C4-2B (cell line): ENCODE data around the gene ZNRF4.

ENCODE experiments used
- H3K27ac ChIP-seq: fragments of 450-650 bp; 2 replicates; pipeline ENCODE4 v1.5.1; 2017
- ZFX ChIP-seq: fragments of 450-650 bp; IDR thresholded peaks from 2 replicates; pipeline ENCODE4 v1.6.1; 2017
- TF ChIP-seq, protein P1 (sequence below): fragments of 450-650 bp; conservative IDR thresholded peaks from 2 replicates; pipeline ENCODE4 v1.5.1; 2017; ENCODE audit warnings: mild to moderate bottlenecking

ZNRF4 gene

DNA sequence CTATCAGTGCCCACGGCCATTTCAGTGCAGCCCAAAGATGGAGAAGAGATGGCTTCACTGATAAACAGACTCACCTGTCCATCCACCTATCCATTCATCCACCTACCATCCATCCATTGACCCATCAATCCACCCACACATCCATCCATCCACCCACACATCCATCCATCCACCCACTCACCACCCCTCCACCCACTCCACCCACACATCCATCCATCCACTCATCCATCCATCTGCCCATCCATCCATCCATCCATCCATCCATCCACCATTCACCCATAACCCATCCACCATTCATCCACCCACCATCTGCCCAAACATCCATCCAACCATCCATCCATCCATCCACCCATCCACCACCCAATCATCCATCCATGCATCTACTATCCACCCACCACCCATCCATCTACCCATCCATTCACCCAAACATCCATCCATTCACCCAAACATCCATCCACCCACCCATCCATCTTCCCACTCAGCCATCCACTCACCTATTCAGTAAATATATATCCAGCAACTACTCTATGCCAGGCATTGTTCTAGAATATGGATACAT is 31.6 kb upstream of the ZNRF4 start:
- no peak overlapping the region for H3K27ac ChIP-seq
- TF ChIP-seq, protein P1, sequence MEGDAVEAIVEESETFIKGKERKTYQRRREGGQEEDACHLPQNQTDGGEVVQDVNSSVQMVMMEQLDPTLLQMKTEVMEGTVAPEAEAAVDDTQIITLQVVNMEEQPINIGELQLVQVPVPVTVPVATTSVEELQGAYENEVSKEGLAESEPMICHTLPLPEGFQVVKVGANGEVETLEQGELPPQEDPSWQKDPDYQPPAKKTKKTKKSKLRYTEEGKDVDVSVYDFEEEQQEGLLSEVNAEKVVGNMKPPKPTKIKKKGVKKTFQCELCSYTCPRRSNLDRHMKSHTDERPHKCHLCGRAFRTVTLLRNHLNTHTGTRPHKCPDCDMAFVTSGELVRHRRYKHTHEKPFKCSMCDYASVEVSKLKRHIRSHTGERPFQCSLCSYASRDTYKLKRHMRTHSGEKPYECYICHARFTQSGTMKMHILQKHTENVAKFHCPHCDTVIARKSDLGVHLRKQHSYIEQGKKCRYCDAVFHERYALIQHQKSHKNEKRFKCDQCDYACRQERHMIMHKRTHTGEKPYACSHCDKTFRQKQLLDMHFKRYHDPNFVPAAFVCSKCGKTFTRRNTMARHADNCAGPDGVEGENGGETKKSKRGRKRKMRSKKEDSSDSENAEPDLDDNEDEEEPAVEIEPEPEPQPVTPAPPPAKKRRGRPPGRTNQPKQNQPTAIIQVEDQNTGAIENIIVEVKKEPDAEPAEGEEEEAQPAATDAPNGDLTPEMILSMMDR, result no peak
- TF ChIP-seq ZFX, result no peak

DNA sequence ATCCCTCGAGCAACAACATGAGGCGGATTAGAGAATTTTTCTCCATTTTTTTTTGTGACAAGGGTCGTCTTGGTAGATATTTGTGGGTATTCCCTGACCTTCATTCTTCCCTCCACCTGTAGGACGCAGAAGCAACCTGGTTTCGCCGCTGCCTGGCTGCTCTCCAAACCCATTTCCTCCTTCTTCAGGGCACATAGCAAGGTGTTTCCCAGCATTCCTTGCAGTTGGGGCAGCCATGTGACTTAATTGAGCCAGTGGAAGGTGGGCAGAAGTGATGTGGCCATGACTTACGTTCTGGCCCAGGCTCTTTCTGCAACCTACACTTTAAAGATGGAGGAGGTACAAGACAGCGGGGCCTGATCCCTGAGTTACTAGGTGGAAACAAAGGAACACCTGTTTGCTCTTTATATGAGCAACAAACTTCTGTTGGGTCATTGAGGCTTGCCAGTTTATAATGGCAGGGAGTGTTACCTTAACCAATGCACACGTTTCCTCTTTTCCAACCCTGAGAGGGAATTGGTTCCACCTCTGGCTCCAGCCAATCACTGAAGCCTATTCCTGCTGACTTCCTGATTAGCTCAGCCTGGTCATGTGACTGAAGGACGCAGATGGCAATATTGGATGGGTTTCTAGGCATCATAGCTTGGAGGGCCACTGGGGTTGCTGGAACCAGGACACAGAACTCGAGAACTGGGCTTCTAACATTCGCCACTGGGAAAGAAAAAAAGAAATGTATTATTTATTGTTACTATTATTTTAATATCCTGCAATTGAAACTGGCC is 30.8 kb upstream of the ZNRF4 start:
- no peak overlapping the region for H3K27ac ChIP-seq
- TF ChIP-seq, protein P1, result no peak
- TF ChIP-seq ZFX, result no peak

DNA sequence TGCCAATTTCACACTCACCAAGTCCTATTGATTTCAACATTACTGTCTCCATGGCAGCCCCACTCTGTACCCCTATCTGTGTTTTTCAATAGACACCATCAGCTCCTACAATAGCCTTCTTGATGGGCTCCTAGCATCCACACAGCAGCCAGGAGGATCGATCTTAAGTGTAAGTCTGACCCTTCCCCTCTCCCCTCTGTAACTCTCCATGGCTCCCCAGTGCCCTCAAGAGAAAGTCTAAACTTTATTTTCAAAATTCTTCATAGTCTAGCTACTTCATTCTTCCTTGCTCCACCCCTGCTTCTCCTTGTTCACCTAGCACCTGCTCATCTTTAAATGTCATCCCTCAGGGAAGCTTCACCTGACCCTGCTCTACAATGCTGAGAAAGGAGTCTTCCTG is 30.0 kb upstream of the ZNRF4 start:
- H3K27ac ChIP-seq, result no peak overlapping the region
- TF ChIP-seq, protein P1, result no peak
- no peak for TF ChIP-seq ZFX

DNA sequence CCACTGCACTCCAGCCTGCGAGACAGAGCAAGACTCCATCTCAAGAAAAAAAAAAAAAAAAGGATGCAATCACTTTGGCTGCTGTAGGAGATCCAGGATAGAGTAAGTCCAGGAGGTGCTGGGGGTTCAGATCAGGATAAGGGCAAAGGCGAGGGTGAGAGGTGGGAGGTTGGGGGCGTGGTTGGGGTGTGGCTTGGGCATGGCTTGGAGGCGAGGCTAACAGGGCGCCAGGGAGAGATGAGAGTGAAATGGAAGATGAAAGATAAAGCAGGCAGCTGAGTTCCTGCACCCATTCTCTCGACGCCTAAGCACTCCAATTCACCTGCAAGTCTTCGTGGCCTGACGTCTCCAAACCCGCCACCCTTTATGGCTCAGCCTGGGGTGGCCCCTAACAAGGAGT is 25.0 kb upstream of the ZNRF4 start:
- no peak overlapping the region for H3K27ac ChIP-seq
- TF ChIP-seq, protein P1, result no peak
- no peak for TF ChIP-seq ZFX

DNA sequence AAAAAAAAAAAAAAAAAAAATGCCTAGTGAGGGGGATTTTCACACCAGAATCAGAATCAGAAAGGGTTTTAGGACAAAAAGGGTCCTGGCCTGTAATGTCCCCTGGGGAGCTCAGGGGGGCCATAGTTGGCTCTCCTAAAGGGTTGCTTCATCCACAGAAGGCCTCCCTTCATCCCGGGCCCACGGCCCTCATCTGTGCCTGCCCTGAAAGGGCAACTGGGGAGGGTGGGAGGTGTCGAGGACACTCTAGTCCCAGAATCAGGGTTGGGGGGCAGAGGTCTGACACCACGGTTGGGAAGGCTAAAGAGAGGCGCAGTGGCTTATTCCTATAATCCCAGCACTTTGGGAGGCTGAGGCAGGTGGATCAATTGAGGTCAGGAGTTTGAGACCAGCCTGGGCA is 22.5 kb upstream of the ZNRF4 start:
- TF ChIP-seq, protein P1, result no peak
- no peak for TF ChIP-seq ZFX
- H3K27ac ChIP-seq, result no peak overlapping the region

DNA sequence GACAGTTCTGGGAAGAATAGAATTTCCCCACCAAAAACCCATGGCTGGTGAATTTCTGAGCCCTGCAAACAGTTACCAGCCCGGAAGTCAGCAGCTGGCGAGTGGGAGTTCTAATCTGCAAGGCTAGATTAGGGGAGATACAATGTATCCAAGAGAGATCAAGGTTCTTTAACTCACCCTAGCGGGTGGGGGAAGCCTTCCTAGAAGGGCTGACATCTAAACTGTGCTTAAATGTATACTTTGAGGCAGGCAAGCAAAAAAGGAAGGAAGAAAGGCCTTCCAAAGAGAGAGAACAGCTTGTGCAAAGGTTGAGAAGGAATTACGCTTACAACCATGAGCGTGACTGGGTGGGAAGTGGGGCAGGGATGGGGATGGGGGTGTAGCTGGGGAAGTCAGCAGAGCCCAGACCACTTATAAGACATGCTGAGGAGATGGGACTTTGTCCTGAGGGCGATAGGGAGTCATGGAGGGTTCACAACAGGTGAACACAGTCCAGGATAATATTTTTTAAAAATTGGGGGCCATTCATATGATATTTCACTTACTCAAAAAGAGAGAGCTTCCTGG is 20.8 kb upstream of the ZNRF4 start:
- no peak overlapping the region for H3K27ac ChIP-seq

More for the DNA sequence above, 20.8 kb upstream of the ZNRF4 start:
- no peak for TF ChIP-seq ZFX
- TF ChIP-seq, protein P1, result no peak
